Measurements from ENCODE around the gene CSAD. TPM values are rescaled to one million over a fixed set of nuclear protein-coding genes. Genes with fewer than 3 reads are reported as not detected.

Gene CSAD
- total RNA-seq, 1 donor from 2014 or later, result 41.7 TPM

GRCh38 chr12:53222806-53223261 is 42.1 kb upstream of the CSAD start:
- ATAC-seq (no peak), DNase-seq (no peak)
- Histone ChIP-seq H3K4me1 (peaks cover 47% of the 10 kb centered on the region), H3K27me3 (no peaks in the 10 kb centered on the region), H3K36me3 (no peaks in the 10 kb centered on the region), H3K27ac (peak overlapping the region; percentile 45), H3K9me3 (no peaks in the 10 kb centered on the region), H3K4me3 (no peak overlapping the region)
- TF ChIP-seq, protein P1, sequence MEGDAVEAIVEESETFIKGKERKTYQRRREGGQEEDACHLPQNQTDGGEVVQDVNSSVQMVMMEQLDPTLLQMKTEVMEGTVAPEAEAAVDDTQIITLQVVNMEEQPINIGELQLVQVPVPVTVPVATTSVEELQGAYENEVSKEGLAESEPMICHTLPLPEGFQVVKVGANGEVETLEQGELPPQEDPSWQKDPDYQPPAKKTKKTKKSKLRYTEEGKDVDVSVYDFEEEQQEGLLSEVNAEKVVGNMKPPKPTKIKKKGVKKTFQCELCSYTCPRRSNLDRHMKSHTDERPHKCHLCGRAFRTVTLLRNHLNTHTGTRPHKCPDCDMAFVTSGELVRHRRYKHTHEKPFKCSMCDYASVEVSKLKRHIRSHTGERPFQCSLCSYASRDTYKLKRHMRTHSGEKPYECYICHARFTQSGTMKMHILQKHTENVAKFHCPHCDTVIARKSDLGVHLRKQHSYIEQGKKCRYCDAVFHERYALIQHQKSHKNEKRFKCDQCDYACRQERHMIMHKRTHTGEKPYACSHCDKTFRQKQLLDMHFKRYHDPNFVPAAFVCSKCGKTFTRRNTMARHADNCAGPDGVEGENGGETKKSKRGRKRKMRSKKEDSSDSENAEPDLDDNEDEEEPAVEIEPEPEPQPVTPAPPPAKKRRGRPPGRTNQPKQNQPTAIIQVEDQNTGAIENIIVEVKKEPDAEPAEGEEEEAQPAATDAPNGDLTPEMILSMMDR (IDR thresholded peaks at IDR 0.05), result no peak
- intact Hi-C loops (cut with DNase I), result no loop called here

- Histone ChIP-seq H3K27ac (peak overlapping the region; percentile 99), H3K4me1 (peaks cover 53% of the 10 kb centered on the region), H3K4me3 (peak overlapping the region; percentile 79), H3K9me3 (no peaks in the 10 kb centered on the region), H3K36me3 (no peaks in the 10 kb centered on the region), H3K27me3 (no peaks in the 10 kb centered on the region)
- ATAC-seq (no peak), DNase-seq (no peak)
- intact Hi-C loops (cut with DNase I), result no loop called here
- TF ChIP-seq, protein P1 (IDR thresholded peaks at IDR 0.05), result no peak
Measured at GRCh38 chr12:53222170-53222721, 41.5 kb upstream of the CSAD start.

DNA sequence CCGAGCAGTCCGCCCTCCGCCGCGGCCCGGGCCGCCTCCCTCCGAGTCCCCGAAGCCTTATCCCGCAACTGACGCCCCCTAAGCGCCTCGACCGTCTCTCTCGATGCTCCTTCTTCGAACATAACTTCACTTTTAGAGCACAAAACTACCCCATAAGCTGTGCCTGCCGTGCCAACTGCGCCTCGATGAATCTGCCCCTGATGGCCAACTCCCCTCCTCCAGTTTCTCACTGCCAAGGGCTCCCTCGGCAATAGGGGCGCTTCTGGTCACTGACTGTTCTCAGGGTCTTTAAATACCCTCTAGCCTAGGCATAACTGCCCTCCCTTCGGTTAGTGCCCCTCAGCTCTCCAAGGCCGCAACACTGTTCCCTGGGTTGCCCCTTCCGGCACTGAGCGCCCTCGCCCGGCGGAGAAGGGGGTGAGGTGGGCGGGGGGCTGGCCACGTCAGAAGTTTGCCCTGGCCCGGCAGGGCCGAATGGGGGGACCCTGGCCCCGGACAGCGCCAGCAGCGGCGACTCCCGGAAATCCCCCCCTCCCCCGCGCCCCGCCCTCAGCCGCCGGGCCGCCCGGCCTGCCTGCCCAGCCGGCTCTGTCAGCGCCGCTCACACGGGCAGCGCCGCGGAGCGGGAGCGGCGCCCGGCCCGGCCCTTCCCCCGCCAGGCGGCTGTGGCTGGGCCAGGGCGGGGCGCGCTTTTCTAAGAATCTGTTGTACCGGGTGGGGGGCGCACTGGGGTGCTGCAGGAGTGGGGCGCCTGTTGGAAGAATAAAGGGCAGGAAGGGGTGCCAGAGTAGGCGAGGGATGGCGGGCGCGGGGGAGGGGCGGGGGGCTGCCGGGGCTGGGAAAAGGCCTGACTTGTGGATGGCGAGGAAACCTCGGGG is 40.7 kb upstream of the CSAD start:
- Histone ChIP-seq H3K36me3 (no peaks in the 10 kb centered on the region), H3K4me3 (peak overlapping the region; percentile 79), H3K27me3 (no peaks in the 10 kb centered on the region), H3K4me1 (peaks cover 61% of the 10 kb centered on the region), H3K9me3 (no peaks in the 10 kb centered on the region), H3K27ac (peak overlapping the region; percentile 99)
- intact Hi-C loops (cut with DNase I), result no loop called here
- DNase-seq (peak; percentile 92), ATAC-seq (peak; percentile 67)
- TF ChIP-seq, protein P1 (IDR thresholded peaks at IDR 0.05), result no peak

DNA sequence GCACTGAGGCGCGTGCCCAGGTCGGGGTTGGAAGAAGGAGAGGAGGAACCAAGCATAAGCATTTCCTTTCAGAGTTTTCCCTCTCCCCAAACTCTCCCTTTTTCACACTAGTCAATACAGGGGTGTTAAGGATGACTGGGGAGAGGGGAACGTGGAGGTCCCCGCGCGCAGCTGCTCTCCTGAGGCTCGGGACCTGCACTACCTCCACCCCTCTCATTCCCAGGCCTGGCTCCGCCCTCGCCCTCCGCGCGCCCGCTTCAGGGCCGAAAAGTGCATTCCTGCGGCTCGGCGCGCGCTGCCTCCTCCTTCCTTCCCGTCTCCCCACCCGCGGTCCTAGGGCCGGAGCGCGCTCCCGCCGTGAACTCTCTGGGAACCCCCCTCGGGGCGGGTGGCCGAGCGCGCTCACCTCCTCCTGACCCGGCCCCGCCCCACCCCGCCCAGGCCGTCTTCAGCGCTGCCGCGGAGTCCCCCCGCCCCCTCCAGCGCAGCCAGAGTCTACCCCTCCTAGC is 40.0 kb upstream of the CSAD start:
- Histone ChIP-seq H3K4me3 (peak overlapping the region; percentile 79), H3K36me3 (no peaks in the 10 kb centered on the region), H3K4me1 (peaks cover 68% of the 10 kb centered on the region), H3K27me3 (no peaks in the 10 kb centered on the region), H3K9me3 (no peaks in the 10 kb centered on the region), H3K27ac (peak overlapping the region; percentile 99)
- ATAC-seq, result peak; percentile 87
- DNase-seq, result peak; percentile 98
- TF ChIP-seq, protein P1 (IDR thresholded peaks at IDR 0.05), result no peak
- intact Hi-C loops (cut with DNase I), result no loop called here

DNA sequence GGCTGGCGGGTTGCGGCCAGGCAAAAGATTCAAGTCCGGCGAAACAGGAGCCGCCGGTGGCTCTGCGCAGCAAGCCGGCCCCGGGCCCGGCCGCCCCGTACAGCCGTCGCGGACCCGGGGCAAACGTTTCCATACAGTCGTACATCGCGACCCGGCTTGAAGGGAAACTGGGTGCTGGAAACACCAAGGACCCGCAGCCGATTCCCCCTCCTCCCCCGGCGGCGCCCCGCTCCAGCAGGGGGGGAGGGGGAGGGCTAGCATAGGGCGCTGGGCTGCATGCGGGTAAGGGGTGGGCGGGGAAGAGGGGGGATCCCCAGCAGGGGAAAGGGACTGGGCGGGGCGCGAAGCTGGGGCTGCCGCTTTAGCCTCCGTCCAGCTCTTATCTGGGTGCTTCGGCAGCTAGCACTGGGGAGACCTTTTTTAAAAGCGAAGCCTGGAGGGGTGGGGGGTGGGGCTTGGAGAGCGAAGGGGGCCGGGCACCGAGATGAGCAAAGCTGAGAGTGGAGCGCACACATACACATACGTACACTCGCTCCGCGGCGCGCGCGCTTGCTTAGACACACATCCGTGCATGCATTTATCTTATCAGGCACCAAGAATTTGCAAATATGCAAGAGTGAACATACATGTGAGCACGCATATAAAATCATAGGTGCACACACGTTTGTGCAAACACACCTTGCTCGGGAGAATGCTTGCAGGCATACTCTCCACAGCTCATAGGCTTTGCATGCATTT is 39.4 kb upstream of the CSAD start:
- Histone ChIP-seq H3K9me3 (no peaks in the 10 kb centered on the region), H3K27me3 (no peaks in the 10 kb centered on the region), H3K36me3 (peaks cover 2% of the 10 kb centered on the region), H3K4me3 (peak overlapping the region; percentile 79), H3K4me1 (peaks cover 71% of the 10 kb centered on the region), H3K27ac (peak overlapping the region; percentile 99)
- TF ChIP-seq, protein P1 (IDR thresholded peaks at IDR 0.05), result no peak
- ATAC-seq (peak; percentile 3), DNase-seq (peak; percentile 84)
- intact Hi-C loops (cut with DNase I), result loop anchor here (10.0 kb wide), 1 partner anchor 65 kb away; no protein-coding TSS in a partner anchor
